HL-60 (cell line): ENCODE measurements around the gene SIVA1.

Experiments used
- DNase-seq, 2 experiments: peaks; one replicate each; pipeline ENCODE4 v3.0.0-alpha.2; 2010 to 2020; ENCODE audit warnings: low read depth in 1 of 2, low spot score in 1 of 2
- H3K27ac ChIP-seq: fragments of 250-450 bp; sonication (Bioruptor Pico); replicated peaks from 2 replicates; pipeline ENCODE4 v1.5.1; 2020; ENCODE audit warnings: mild to moderate bottlenecking, moderate library complexity
- H3K27me3 ChIP-seq: fragments of 250-450 bp; sonication (Bioruptor Pico); 2 replicates; pipeline ENCODE4 v1.5.1; 2021; ENCODE audit warnings: mild to moderate bottlenecking, moderate library complexity; ENCODE audit not compliant: insufficient read depth, poor library complexity, severe bottlenecking
- H3K4me3 ChIP-seq: replicated peaks from 2 replicates; pipeline ENCODE4 v1.5.1; 2011; ENCODE audit warnings: mild to moderate bottlenecking, control low read depth, low read length; ENCODE audit not compliant: insufficient read depth
- GABPA ChIP-seq: IDR thresholded peaks from 2 replicates; pipeline ENCODE4 v1.6.1; 2012; ENCODE audit warnings: low read depth
- POLR2AphosphoS5 ChIP-seq: IDR thresholded peaks from 2 replicates; pipeline ENCODE4 v1.6.1; 2012; ENCODE audit warnings: low read depth
- SPI1 ChIP-seq: IDR thresholded peaks from 2 replicates; pipeline ENCODE4 v1.6.1; 2012; ENCODE audit warnings: low read depth, mild to moderate bottlenecking, borderline replicate concordance
- TF ChIP-seq, protein P1 (sequence below): IDR thresholded peaks from one replicate; pipeline ENCODE4 v1.5.1; 2011; ENCODE audit warnings: low read length, control low read depth, inconsistent platforms; ENCODE audit not compliant: insufficient read depth
- TF ChIP-seq, protein P2 (sequence below): IDR thresholded peaks from 2 replicates; pipeline ENCODE4 v1.6.1; 2012; ENCODE audit warnings: low read depth; ENCODE audit not compliant: insufficient replicate concordance

The SIVA1 gene

DNA sequence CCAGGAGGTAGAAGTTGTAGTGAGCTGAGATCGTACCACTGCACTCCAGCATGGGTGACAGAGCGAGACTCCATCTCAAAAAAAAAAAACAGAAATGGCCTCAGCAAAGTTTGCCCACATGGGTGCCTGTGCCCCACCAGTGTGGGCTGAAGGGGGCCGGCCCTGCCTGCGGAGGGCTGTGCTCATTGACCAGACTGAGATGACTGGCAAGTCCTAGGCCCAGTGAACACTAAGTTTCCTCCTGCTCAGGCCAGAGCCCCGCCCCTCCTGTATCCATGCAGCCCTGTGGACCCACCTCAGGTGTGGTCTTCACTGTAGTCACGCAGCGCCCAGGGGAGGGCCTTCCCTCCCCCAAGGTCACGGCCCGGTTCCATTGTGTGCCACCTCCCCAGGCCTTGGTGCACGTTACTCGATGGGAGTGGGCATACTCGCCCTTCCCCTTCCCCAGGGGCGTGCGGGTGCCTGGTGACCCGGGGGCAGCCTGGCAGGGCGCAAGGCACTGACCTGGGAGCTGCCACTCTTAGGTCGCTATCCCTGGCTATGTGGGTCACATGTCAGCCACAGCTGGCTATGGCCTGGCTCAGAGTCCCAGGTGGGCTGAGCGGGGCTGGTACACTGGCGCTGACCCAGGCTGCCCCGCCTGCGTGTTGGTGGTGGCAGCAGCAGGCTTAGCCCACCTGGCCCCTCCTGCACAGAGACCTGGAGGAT is 47.5 kb upstream of the SIVA1 start:
- Histone ChIP-seq H3K4me3 (no peak overlapping the region), H3K27ac (no peak overlapping the region), H3K27me3 (no peaks in the 10 kb centered on the region)
- DNase-seq: no peak
- TF ChIP-seq, protein P1, sequence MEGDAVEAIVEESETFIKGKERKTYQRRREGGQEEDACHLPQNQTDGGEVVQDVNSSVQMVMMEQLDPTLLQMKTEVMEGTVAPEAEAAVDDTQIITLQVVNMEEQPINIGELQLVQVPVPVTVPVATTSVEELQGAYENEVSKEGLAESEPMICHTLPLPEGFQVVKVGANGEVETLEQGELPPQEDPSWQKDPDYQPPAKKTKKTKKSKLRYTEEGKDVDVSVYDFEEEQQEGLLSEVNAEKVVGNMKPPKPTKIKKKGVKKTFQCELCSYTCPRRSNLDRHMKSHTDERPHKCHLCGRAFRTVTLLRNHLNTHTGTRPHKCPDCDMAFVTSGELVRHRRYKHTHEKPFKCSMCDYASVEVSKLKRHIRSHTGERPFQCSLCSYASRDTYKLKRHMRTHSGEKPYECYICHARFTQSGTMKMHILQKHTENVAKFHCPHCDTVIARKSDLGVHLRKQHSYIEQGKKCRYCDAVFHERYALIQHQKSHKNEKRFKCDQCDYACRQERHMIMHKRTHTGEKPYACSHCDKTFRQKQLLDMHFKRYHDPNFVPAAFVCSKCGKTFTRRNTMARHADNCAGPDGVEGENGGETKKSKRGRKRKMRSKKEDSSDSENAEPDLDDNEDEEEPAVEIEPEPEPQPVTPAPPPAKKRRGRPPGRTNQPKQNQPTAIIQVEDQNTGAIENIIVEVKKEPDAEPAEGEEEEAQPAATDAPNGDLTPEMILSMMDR: no peak
- TF ChIP-seq SPI1 (no peak), GABPA (no peak), POLR2AphosphoS5 (no peak)
- TF ChIP-seq, protein P2, sequence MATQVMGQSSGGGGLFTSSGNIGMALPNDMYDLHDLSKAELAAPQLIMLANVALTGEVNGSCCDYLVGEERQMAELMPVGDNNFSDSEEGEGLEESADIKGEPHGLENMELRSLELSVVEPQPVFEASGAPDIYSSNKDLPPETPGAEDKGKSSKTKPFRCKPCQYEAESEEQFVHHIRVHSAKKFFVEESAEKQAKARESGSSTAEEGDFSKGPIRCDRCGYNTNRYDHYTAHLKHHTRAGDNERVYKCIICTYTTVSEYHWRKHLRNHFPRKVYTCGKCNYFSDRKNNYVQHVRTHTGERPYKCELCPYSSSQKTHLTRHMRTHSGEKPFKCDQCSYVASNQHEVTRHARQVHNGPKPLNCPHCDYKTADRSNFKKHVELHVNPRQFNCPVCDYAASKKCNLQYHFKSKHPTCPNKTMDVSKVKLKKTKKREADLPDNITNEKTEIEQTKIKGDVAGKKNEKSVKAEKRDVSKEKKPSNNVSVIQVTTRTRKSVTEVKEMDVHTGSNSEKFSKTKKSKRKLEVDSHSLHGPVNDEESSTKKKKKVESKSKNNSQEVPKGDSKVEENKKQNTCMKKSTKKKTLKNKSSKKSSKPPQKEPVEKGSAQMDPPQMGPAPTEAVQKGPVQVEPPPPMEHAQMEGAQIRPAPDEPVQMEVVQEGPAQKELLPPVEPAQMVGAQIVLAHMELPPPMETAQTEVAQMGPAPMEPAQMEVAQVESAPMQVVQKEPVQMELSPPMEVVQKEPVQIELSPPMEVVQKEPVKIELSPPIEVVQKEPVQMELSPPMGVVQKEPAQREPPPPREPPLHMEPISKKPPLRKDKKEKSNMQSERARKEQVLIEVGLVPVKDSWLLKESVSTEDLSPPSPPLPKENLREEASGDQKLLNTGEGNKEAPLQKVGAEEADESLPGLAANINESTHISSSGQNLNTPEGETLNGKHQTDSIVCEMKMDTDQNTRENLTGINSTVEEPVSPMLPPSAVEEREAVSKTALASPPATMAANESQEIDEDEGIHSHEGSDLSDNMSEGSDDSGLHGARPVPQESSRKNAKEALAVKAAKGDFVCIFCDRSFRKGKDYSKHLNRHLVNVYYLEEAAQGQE: no peak

DNA sequence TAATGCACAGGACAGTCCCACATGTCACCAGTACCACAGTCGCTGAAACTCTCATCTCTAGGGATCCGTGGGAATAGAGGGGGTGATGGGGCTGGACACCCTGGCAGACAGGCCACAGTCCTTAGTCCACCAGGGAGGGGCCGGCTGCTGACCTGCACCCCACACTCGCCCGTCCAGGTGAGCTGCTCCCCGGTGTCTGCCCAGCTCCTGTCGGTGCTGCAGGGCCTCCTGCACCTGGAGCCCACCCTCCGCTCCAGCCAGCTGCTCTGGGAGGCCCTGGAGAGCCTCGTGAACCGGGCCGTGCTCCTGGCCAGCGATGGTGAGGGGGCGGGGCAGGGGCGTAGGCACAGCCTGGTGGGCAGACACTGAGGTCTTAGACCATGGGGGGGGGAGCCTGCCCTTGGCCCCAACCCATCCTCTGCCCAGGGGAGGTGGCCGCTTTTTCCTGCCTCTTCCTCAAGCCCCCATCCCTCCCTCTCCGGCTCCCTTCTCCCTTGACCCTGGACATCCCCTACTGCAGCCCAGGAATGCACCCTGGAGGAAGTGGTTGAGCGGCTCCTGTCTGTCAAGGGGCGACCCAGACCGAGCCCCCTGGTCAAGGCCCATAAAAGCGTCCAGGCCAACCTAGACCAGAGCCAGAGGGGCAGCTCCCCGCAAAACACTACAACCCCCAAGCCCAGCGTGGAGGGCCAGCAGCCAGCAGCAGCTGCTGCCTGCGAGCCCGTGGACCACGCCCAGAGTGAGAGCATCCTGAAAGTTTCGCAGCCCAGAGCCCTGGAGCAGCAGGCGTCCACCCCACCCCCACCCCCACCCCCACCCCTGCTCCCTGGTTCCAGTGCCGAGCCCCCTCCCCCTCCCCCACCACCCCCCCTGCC is 46.0 kb upstream of the SIVA1 start:
- no peaks in the 10 kb centered on the region for H3K27me3 ChIP-seq
- TF ChIP-seq POLR2AphosphoS5: no peak
- TF ChIP-seq, protein P1: no peak
- no peak for TF ChIP-seq GABPA
- TF ChIP-seq SPI1: no peak
- TF ChIP-seq, protein P2: no peak
- H3K4me3 ChIP-seq: no peak overlapping the region
- DNase-seq: no peak
- H3K27ac ChIP-seq: no peak overlapping the region

DNA sequence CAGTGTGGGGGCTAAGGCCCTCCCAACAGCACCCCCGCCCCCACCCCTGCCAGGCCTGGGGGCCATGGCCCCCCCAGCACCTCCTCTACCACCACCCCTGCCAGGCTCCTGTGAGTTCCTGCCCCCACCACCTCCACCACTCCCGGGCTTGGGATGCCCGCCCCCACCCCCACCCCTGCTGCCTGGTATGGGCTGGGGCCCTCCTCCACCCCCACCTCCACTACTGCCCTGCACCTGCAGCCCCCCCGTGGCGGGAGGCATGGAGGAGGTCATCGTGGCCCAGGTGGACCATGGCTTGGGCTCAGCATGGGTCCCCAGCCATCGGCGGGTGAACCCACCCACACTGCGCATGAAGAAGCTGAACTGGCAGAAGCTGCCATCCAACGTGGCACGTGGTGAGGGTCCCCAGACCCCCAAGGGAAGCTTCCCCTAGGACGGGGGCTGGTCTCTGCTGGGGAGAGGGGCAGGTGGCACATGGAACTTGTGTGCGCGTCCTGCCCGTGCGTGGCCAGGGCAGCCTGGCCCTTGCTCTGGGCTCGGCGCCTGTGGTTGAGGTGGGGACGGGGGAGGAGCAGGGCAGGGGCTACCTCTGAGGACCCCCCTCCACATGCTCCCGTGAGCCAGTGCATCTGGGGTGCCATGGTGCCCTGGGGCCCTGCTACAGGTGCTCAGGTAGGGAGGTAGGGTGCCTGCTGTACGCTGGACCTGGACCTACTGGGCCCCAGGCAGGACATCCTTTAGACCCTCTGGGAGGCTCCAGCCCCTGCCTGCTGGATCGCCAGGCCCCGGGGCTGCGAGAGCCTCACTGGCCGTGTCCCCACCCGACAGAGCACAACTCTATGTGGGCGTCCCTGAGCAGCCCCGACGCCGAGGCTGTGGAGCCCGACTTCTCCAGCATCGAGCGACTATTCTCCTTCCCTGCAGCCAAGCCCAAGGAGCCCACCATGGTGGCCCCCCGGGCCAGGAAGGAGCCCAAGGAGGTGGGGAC is 45.0 kb upstream of the SIVA1 start:
- Histone ChIP-seq H3K4me3 (no peak overlapping the region), H3K27ac (no peak overlapping the region), H3K27me3 (no peaks in the 10 kb centered on the region)
- no peak for TF ChIP-seq GABPA
- no peak for TF ChIP-seq POLR2AphosphoS5
- no peak for TF ChIP-seq SPI1
- TF ChIP-seq, protein P2: no peak
- TF ChIP-seq, protein P1: no peak
- no peak for DNase-seq
